Bone marrow (tissue), 2 donors: ENCODE data around the gene KLC1.

Source experiments
- DNase-seq, 2 donors: peaks; one replicate each; lab custom pipeline; 2025; lab: John Stamatoyannopoulos, UW

The KLC1 gene

DNA sequence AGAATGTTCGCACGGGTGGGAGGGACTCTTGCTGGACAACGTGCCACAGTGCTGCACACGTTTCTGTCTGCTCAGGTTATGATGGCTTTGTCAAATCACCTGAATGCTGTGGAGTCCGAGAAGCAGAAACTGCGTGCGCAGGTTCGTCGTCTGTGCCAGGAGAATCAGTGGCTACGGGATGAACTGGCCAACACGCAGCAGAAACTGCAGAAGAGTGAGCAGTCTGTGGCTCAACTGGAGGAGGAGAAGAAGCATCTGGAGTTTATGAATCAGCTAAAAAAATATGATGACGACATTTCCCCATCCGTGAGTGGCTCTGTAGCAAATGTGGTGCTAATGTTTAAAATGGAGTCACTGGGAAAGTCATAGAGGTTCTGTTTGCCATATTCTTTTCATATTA is 28.5 kb downstream of the KLC1 start:
- DNase-seq: no peak

DNA sequence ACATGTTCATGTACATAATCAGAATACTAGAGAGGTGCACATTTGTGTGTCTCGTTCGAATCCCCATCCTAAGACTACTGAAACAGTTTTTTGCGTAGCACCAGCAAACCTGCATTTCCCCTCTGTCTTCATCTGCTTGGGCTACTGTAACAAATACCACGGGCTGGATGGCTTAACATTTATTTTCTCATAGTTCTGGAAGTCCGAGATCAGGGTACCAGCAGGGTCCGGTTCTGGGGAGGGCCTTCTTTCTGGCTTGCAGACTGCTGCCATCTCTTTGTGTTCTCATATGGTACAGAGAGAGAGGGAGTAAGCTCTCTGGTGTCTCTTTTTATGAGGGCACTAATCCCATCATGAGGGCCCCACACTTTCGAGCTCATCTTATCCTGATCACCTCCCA is 30.6 kb downstream of the KLC1 start:
- no peak for DNase-seq

DNA sequence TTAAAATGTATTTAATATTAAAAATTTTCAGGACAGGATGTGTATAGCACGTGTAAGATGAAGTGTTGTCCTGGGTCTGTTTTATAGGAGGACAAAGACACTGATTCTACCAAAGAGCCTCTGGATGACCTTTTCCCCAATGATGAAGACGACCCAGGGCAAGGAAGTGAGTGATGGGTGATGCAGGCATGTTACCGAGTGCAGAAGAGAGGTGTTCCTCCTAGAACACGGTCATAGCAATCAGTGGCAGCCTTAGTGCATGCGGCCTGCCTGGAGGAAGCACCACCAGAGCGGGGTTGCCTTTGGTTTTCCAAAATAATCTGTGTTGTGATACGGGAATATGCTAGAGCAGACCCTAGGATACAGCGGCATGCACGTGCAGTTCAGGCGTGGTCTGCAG is 33.0 kb downstream of the KLC1 start:
- no peak for DNase-seq

DNA sequence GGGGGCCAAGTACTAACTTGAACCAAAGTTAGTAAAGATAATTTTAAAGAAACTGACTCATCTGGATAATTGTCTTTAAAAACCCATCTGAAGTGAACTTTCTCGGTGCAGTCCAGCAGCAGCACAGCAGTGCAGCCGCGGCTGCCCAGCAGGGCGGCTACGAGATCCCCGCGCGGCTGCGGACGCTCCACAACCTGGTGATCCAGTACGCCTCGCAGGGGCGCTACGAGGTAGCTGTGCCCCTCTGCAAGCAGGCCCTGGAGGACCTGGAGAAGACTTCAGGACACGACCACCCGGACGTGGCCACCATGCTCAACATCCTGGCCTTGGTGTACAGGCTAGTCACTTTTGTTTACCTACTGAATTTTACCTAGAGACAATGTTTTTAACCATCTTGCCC is 33.6 kb downstream of the KLC1 start:
- no peak for DNase-seq

DNA sequence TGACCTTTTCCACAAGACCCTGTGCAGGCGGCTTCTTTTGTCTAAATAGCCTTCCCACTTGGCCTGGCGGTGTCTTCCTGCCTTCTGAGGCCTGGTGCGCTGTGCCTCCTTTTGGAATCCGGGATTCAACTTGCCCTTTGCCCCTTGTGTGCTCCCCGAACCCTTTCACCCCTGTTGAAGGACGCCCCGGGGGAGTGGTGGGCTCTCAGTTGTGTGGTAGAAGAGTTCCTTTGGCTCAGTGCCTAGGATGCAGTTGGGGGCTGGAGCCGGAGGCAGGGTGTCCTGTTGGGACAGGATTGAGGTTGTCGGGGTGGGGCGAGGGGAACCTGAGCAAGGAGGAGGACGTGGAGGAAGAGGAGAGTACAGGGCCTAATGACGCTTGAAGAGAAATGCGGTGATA is 34.5 kb downstream of the KLC1 start:
- no peak for DNase-seq

DNA sequence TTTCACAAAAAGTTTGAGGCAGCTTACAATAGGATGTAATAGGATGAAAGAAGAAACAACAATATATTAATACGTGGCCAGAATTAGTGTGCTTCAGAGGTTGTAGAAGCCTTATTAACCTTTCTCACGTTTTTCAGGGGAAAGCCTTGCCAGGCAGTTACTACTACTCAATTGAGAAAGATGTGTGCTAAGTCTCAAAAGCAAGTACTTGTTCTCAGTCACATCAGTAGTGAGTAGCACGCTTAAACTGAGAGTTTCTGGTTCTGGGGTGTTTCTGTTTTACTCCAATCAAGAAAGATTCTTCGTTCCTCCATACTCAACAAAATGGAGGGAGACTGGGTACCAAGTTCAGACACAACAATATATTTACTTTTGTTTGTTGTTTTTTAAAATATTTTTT is 38.7 kb downstream of the KLC1 start:
- DNase-seq: no peak

DNA sequence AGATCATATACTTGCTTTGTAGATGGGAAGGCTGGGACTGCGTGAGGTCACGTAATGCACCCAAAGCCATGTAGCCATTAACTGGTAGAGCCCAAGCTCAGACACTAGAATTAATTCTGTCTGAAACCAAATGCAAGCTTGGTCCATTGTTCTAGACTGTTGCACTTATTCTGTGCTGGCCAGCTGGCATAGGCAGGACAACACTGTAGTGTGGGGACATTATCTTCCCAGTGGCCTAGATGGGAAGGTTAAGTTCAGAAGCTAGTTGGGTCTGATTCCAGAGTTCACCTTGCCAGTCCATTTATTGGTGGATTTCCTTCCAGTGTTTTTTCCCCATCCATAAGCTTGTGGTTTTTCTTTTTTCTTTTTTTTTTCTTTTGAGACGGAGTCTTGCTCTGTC is 39.1 kb downstream of the KLC1 start:
- no peak for DNase-seq

DNA sequence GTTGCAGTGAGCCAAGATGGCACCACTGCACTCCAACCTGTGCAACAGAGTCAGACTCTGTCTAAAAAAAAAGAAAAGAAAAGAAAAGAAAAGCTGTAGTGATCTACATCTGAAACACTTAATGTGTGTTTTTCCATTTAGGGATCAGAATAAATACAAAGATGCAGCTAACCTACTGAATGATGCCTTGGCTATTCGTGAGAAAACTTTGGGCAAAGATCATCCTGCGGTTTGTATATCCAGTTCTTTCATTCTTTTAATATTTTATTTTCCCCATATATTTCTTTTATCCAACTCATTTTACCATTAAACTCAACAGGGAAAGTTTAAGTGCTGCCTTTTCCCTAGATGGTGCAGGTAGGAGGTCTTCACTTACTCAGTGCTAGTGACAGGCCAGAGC is 40.4 kb downstream of the KLC1 start:
- no peak for DNase-seq

DNA sequence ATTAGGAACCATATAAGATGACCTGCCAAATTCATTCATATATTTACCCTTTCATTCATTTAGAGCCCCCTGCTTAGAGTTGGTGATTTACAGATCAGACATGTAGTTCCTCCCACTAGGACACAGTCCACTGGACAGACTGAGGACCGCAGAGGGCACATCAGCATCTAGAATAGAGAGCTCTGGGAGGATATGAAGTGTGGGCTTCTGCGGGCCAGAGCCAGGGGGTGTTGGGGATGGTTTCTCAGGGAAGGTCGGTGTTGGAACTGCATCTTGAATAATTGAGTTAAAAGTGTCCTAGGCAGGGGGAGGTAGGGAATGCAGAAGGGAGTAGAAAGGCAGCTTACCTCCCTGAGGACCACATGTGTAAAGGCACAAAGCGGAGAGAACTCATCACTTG is 42.9 kb downstream of the KLC1 start:
- no peak for DNase-seq

DNA sequence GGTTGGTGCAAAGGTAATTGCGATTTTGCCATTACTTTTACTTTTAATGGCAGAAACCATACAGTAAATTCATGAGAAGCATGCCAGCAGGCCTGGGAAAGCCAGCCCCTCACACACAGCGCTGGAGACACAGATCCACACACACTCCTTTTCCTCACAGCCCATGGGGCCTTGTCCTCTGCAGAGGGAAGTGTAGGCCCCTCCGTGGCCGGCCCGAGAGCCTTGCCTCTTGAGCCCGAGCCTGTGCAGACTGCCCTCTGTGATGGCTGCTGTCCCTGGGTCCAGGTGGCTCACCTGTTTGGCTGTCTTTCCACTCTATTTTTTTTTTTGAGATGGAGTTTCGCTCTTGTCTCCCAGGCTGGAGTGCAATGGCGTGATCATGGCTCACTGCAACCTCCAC is 46.9 kb downstream of the KLC1 start:
- DNase-seq: no peak

DNA sequence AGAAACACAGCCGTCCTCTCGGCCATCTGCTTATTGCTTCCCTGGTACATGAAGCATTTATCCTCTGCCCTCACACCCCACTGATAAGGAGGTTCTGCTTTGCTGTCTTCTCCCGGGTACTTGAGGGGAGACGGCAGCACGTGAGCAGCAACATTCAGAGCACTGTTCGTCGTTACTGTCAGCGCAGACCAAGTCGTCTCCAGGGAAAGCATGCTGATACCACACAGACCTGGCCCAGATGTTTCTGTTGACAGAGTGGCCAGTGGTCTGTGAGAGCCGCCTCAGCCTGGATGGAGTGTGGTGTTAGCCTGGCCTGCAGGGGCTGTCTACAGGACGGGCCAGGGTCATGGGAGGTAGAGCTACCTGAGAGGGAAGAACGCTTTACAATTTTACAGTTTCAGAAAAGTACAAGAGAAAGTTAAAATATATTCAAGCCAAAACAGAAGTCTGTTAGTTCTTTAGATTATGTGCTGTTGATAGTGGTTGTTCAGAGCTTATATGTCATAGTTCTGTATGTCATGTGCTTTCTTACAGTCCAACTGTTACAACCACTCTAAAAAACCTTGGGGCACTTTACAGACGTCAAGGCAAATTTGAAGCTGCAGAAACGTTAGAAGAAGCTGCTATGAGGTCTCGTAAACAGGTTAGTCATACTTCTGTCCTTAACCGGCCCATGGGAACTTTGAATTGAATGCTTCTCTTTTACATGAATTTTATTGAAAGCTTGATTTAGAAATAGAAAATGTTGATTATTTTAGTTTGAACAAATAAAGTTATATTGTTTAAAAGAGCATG is 48.1 kb downstream of the KLC1 start:
- DNase-seq: no peak

DNA sequence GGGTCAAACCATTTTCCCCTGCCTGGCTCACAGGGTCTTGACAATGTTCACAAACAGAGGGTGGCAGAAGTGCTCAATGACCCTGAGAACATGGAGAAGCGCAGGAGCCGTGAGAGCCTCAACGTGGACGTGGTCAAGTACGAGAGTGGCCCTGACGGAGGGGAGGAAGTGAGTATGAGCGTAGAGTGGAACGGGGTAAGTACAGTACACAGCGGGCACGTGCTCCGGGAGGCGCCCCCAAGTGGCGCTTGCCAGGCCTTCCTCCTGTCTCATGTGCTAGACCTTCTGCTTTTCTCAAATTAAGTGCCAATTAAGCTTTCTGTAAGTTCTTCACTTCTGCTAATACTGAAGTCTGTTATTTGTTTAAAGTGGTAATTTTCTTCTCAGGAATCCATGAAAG is 50.3 kb downstream of the KLC1 start:
- DNase-seq: peak; percentile 19 to 41

DNA sequence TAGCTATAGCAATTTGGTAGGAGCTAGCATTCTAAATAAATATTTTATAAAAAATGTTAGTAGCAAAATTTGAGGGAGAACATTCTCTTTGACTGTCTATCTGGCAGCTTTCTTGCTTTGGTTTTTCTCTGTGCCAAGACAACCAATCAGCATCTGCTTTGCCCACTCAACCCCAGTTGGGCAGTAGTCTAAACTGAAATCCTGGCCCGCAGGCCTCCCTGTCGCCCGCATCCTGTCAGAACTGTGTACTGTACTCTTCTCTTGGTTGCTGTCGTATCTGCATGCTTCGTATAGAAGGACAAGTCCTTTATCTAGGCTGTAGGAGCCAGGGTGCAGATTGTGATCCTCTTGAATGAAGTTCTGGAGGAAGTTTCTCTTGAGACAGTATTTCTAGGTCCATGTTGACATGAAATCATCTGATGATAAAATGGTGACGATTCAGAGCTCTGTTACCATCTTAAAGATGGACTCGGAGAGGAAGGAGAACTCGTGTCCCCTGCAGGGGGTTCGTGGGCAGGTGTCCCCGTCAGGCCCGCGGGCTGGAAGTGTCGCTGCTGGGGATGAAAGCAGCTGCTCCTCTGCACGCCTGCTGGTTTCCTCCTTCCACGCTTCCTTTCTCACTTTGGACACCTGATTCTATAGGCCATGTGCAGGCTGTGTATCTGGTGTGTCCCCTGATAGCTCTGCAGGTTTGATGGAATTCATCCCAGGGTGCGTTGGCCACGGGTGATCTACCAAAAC is 51.6 kb downstream of the KLC1 start:
- no peak for DNase-seq

DNA sequence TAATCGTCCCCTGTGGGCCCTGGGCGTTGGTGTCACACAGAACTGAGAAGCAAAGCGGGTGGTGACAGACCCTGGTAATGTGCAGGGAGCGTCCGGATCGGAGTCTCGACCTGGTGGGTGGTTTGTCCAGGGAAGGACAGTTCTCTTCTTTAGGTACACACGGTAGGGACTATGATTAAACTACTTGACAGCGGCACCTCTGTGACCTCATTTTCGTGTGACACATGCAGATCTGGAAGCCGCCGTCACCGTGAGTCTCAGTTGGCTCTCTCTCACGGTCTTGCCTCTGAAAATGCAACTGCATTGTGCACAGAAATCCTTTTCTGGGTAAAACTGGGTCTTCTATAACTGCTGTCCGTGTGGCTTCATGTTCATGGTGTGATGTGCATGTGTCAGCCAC is 54.1 kb downstream of the KLC1 start:
- DNase-seq: no peak

DNA sequence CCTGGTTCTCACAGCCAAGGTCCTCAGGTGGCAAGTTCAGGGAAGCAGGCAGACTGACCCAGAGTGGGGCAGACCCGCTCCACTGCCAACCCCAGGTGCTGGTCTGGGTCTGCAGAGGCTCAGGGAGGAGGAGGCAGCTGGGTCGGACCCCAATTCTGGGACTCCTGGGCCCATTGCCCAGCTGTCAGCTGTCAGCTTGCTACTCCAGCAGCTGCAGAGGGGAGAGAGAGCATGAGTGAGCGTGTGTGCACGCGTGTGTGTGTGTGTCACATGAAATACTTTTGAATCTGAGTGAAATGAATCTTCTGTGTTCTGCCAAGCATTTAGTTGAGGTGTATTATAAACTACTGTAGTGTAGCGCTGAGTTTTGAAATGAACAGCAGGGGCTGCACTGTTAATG is 55.5 kb downstream of the KLC1 start:
- no peak for DNase-seq

DNA sequence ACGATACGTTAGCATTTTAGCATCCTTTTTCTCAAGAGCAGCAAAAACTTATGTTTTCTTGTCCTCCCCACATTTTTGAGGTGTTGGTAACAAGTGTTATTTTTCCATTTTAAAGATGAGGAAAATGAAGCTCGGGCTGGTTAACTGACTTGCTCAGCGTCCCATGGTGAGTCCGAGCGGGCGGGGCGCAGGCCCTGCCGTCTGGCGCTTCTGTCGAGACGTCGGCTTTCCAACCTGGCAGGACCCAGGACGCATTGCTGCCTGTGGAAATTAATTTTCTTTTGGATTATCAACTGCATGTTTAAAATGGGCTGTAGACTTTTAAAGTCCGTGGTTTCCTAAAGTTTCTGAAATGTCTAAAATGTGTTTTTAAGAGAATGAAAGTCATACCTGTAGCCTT is 55.9 kb downstream of the KLC1 start:
- DNase-seq: no peak

DNA sequence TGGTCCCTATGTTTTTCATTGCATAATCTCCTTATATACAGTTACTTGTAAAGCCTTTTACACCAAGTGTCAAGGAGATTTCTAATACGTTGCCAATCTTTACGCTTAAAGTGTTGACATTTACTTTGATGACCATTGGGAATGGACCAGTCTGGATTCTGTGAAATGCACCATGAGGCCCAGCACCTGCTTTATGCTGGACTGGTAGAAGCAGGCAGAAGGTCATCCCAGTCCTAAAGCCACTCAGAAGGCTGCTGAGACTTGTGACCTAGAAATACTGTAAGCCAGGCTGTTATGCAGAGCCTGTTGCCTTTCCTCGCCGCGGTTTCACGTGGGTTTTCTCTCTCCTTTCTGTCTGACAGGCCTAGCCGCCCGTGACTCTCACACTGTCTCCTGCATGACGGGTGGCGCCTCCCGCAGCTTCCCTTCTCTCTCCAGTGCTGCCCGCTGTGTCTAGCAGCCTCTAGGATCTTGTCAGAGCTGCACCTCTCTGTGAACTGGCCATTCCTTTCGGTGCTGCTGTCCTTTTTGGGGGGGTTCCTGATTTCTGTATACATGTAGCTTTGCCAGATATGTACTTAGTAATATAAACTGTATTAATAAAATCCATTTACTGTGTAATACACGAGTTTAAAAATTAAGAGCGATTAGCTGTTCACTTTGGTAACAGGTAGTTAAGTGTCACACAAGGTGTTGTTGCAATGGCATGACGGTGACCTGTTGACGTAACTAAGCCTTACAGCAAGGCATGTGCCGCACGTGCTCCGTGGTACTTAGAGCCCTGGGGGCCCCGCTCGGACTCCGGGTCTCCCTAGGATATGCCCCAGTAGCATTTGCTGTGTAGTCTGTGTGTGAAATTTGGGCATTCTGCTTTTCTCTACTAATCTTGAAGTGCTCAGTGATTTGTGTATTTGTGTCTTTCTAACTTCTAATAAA is 56.5 kb downstream of the KLC1 start:
- no peak for DNase-seq

DNA sequence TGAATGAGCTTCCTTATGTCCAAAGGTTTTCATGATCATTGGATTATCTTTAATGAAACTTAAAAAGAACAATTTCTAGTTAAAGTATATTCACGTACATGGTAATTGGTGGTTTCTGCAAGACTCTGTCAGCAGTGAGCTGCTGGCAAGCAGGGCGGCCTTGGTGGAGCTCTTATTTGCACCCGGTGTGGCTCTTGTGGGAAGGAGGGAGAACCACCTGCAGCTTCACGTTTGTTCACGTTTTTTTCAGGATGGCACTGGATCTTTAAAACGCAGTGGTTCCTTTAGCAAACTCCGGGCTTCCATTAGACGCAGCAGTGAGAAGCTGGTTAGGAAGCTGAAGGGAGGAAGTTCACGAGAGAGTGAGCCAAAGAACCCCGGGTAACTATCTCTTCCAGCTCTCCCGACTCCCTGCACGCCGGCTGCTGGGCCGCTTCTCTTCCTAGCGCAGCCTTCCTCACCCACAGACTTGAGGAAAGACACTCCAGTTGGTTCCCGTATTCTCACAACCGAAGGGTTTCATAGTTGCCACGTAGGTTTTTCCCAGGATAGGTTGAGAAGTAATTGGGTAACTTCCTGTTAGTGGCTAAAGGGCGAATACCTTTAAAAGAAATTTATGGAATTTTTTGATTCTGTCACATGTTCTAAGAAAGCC is 57.9 kb downstream of the KLC1 start:
- DNase-seq: no peak

DNA sequence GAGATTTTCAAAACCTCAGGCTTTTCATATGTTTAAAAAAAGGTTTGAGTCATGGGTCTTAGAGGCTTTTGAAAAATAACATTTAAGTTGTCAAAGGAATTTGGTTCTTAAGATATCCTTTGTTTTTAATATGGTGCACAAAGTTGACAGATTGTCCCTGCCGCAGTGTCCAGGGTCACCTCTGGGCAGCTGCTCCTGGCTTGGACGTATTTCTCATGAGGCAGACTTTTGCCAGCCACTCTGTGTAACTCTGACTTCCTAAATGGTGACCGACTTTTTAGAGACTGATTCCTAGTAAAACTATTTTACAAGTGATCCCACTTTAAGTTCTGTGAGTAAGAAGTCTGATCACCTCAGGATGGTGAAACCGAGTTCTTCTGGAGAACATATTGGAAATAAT is 58.7 kb downstream of the KLC1 start:
- no peak for DNase-seq

DNA sequence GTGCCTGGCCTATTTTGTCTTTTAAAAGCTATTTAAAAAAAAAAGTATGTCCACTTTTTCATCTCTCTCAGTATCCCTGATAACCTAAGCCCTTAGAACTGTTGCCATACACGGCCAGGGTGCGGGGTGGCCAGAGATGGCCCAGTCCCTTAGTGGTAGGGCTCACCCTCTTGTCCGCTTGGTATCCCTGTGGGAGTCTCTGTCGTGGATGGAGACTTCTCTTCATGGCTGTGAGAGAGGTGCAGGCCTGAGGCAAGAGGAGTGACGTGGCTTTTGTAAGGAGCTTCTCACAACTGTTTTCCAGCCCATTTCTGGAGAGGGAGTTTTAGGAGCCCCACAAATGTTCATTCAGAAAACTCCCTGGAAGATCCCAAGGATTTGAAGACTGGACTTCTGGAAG is 59.4 kb downstream of the KLC1 start:
- no peak for DNase-seq

DNA sequence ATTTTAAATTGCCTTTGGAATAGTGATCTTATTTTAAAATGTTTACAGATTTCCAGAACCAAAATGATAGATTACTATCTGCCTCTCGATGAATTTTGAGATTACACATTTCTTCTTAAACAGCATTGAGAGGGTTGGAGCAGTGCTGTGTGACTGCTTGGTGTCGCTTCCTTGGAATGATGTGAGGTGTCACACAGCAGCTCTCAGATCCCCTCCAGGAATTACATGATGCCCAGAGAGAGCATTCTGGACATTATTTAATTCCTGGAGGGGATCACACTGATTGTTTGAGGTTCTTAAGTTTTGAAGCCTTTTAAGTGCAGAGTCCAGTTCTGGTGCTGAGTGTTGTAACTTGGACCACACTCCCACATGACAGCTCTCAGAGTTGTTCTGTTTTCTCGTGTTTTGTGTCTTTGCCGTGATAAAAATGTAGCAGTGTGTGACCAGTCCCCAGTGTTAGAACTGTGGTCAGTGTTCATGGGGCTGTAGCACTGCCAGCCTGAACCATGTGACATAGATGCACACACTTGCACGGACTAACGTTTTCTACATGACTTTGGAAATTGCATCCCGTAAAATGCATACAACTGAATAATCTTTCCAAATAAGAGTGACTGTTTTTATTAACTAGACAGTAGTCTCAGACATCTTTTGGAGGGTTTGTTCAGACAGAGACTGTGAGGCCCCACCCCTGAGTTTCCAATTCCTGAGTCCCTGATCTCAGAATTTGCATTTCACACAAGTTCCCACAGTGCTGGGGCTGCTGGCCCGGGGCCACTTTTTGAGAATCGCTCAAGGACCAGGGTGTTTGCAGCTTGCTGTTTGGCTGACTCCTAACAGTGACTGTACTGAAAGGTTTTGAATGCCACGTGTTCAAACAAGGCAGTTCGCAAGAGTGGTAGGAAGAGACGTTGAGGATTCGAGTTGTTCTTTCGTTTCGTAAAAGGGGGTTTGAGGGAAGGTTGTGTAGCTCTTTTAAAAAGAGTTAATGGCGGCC is 60.2 kb downstream of the KLC1 start:
- no peak for DNase-seq
